Loucy (cell line): ENCODE data around the gene JAM2.

ENCODE experiments used
- H2AFZ ChIP-seq: fragments of 200-600 bp; sonication (generic); 2 replicates; pipeline ENCODE4 v1.6.0; 2016; ENCODE audit warnings: antibody characterized with exemption, mild to moderate bottlenecking, low read length, moderate library complexity
- H3F3A ChIP-seq: fragments of 200-600 bp; 2 replicates; pipeline ENCODE4 v1.6.0; 2016; ENCODE audit warnings: antibody characterized with exemption, low read depth, mild to moderate bottlenecking
- H3K27me3 ChIP-seq: fragments of 200-600 bp; sonication (generic); 2 replicates; pipeline ENCODE4 v1.6.1; 2014; ENCODE audit warnings: low read length, mild to moderate bottlenecking; ENCODE audit not compliant: insufficient read depth, poor library complexity, severe bottlenecking
- H3K36me3 ChIP-seq: fragments of 200-600 bp; sonication (generic); 2 replicates; pipeline ENCODE4 v1.6.1; 2016; ENCODE audit warnings: low read length; ENCODE audit not compliant: insufficient read depth
- H3K4me1 ChIP-seq: fragments of 200-600 bp; sonication (generic); 2 replicates; pipeline ENCODE4 v1.5.1; 2014; ENCODE audit warnings: low read length, mild to moderate bottlenecking; ENCODE audit not compliant: insufficient read depth, poor library complexity, severe bottlenecking
- H3K4me2 ChIP-seq: fragments of 200-600 bp; sonication (generic); 2 replicates; pipeline ENCODE4 v1.6.0; 2014; ENCODE audit warnings: antibody characterized with exemption, low read length, low read depth, mild to moderate bottlenecking; ENCODE audit not compliant: poor library complexity, severe bottlenecking
- H3K4me3 ChIP-seq: fragments of 200-600 bp; sonication (generic); 2 replicates; pipeline ENCODE4 v1.5.1; 2014; ENCODE audit warnings: low read length, mild to moderate bottlenecking, mixed read lengths; ENCODE audit not compliant: poor library complexity, severe bottlenecking
- H3K79me2 ChIP-seq: fragments of 200-600 bp; sonication (generic); 2 replicates; pipeline ENCODE4 v1.6.1; 2014; ENCODE audit warnings: low read length; ENCODE audit not compliant: insufficient read depth
- H3K9ac ChIP-seq: fragments of 200-600 bp; sonication (generic); 2 replicates; pipeline ENCODE4 v1.6.0; 2014; ENCODE audit warnings: mild to moderate bottlenecking, low read depth, low read length, moderate library complexity; ENCODE audit not compliant: poor library complexity, severe bottlenecking
- H3K9me2 ChIP-seq: fragments of 200-600 bp; sonication (generic); replicated peaks from 2 replicates; pipeline ENCODE4 v1.6.1; 2016; ENCODE audit warnings: low read depth, low read length, mixed read lengths
- H3K9me3 ChIP-seq: fragments of 200-600 bp; sonication (generic); 2 replicates; pipeline ENCODE4 v1.6.1; 2014; ENCODE audit warnings: mild to moderate bottlenecking, antibody characterized with exemption, low read length, low read depth; ENCODE audit not compliant: insufficient read depth
- H4K20me1 ChIP-seq: fragments of 200-600 bp; sonication (generic); 2 replicates; pipeline ENCODE4 v1.6.0; 2014; ENCODE audit warnings: antibody characterized with exemption, low read length, mild to moderate bottlenecking; ENCODE audit not compliant: insufficient read depth, poor library complexity, severe bottlenecking
- CTCF ChIP-seq: fragments of 200-600 bp; sonication (generic); conservative IDR thresholded peaks from 2 replicates; pipeline ENCODE4 v1.5.1; 2014; ENCODE audit warnings: mild to moderate bottlenecking, antibody characterized with exemption, low read length
- EZH2phosphoT487 ChIP-seq: fragments of 200-600 bp; IDR thresholded peaks from 2 replicates; pipeline ENCODE4 v1.6.1; 2018; ENCODE audit warnings: antibody characterized with exemption, mild to moderate bottlenecking, moderate library complexity, borderline replicate concordance

The JAM2 gene

GRCh38 chr21:25760677-25761076, 121.6 kb downstream of the JAM2 start:
- no peak overlapping the region for H3K4me3 ChIP-seq
- H3K4me1 ChIP-seq = no peaks in the 10 kb centered on the region
- H4K20me1 ChIP-seq = no peaks in the 10 kb centered on the region
- H3K27me3 ChIP-seq = no peaks in the 10 kb centered on the region
- no peaks in the 10 kb centered on the region for H3K9me3 ChIP-seq
- no peak overlapping the region for H3K9ac ChIP-seq
- TF ChIP-seq EZH2phosphoT487 = no peak
- TF ChIP-seq CTCF = no peak
- H2AFZ ChIP-seq = no peak overlapping the region
- H3K79me2 ChIP-seq = no peaks in the 10 kb centered on the region
- peaks cover 81% of the 10 kb centered on the region for H3K36me3 ChIP-seq
- H3K4me2 ChIP-seq = no peak overlapping the region
- no peaks in the 10 kb centered on the region for H3F3A ChIP-seq
- no peaks in the 10 kb centered on the region for H3K9me2 ChIP-seq

DNA sequence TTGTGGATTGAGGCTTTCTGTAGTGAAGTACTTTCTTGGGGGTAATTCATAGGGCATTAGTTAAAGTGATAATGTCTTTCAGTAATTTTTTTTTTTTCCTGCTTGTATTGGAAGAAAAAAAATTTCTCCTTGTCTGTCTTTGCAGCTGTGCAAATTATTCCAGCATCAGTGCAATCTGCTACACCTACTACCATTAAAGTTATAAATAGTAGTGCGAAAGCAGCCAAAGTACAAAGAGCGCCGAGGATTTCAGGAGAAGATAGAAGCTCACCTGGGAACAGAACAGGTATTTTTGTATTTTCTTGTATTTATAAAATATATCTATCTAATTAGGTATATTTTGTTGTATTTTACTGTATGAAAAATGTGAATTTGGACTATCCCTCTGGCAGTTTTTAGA, 125.0 kb downstream of the JAM2 start:
- no peak for TF ChIP-seq EZH2phosphoT487
- no peak for TF ChIP-seq CTCF

More for the DNA sequence above, 125.0 kb downstream of the JAM2 start:
- H4K20me1 ChIP-seq = no peaks in the 10 kb centered on the region
- no peak overlapping the region for H3K4me3 ChIP-seq
- H3K36me3 ChIP-seq = peaks cover 84% of the 10 kb centered on the region
- H2AFZ ChIP-seq = no peak overlapping the region
- H3K9me2 ChIP-seq = no peaks in the 10 kb centered on the region
- H3K9me3 ChIP-seq = no peaks in the 10 kb centered on the region
- no peaks in the 10 kb centered on the region for H3K27me3 ChIP-seq
- H3K4me2 ChIP-seq = no peak overlapping the region
- no peak overlapping the region for H3K9ac ChIP-seq
- no peaks in the 10 kb centered on the region for H3F3A ChIP-seq
- no peaks in the 10 kb centered on the region for H3K4me1 ChIP-seq
- H3K79me2 ChIP-seq = no peaks in the 10 kb centered on the region
